GM19463 (cell line): Measurements from ENCODE around the gene RCC1.
"Not testable (repeated sequence)": the region's sequence is repeated elsewhere in the genome, so short reads cannot be mapped to it uniquely, and the experiment has no call there.

Experiments used
- ATAC-seq: cut with Tn5 transposase; IDR thresholded peaks from one replicate; pipeline ENCODE4 v1.9.1; 2021; ENCODE audit warnings: mild to moderate bottlenecking, moderate library complexity; ENCODE audit not compliant: unreplicated experiment

RCC1 gene

GRCh38 chr1:28582248-28582615 is 76.4 kb downstream of the RCC1 start:
- ATAC-seq = no peak

GRCh38 chr1:28586585-28587391 is 80.9 kb downstream of the RCC1 start:
- ATAC-seq = not testable (repeated sequence)
